Endodermal cell (in vitro differentiated cells): ENCODE results near the gene MPP4. TPM values are rescaled to one million over a fixed set of nuclear protein-coding genes. Genes with fewer than 3 reads are reported as not detected.

ENCODE experiments used
- DNase-seq: peaks from one replicate; pipeline ENCODE4 v3.0.0-alpha.2; 2017
- H3K27ac ChIP-seq: 2 replicates; pipeline ENCODE4 v1.5.1; 2013; ENCODE audit warnings: mild to moderate bottlenecking, low read depth, low read length, moderate library complexity
- H3K27me3 ChIP-seq: 2 replicates; pipeline ENCODE4 v1.6.1; 2013; ENCODE audit warnings: mild to moderate bottlenecking, low read length, moderate library complexity; ENCODE audit not compliant: insufficient read depth, control insufficient read depth, poor library complexity, severe bottlenecking
- H3K36me3 ChIP-seq: 2 replicates; pipeline ENCODE4 v1.7.0; 2013; ENCODE audit warnings: mild to moderate bottlenecking, low read length, moderate library complexity; ENCODE audit not compliant: control insufficient read depth, insufficient read depth
- H3K4me1 ChIP-seq: one replicate; pipeline ENCODE4 v1.7.0; 2013; ENCODE audit warnings: low read length; ENCODE audit not compliant: control insufficient read depth, insufficient read depth
- H3K4me3 ChIP-seq: 2 replicates; pipeline ENCODE4 v1.5.1; 2013; ENCODE audit warnings: mild to moderate bottlenecking, low read length, moderate library complexity
- H3K9ac ChIP-seq: 2 replicates; pipeline ENCODE4 v1.6.1; 2013; ENCODE audit warnings: mild to moderate bottlenecking, low read length, moderate library complexity; ENCODE audit not compliant: poor library complexity, severe bottlenecking; ENCODE audit errors: extremely low read depth
- H3K9me3 ChIP-seq: 2 replicates; pipeline ENCODE4 v1.6.1; 2013; ENCODE audit warnings: mild to moderate bottlenecking, low read length, moderate library complexity; ENCODE audit not compliant: control insufficient read depth
- H3K27ac Mint-ChIP-seq: 2 replicates; pipeline ENCODE4 v1.8.0; 2020; ENCODE audit warnings: mixed read lengths
- H3K27me3 Mint-ChIP-seq: 2 replicates; pipeline ENCODE4 v1.8.0; 2021; ENCODE audit warnings: mild to moderate bottlenecking, mixed read lengths; ENCODE audit not compliant: insufficient read depth
- H3K36me3 Mint-ChIP-seq: 2 replicates; pipeline ENCODE4 v1.8.0; 2020; ENCODE audit warnings: low read depth, mixed read lengths
- H3K4me1 Mint-ChIP-seq: 2 replicates; pipeline ENCODE4 v1.8.0; 2020; ENCODE audit warnings: mixed read lengths
- H3K4me3 Mint-ChIP-seq: 2 replicates; pipeline ENCODE4 v1.8.0; 2020; ENCODE audit warnings: mild to moderate bottlenecking, moderate library complexity, mixed read lengths
- H3K9me3 Mint-ChIP-seq: 2 replicates; pipeline ENCODE4 v1.8.0; 2020; ENCODE audit warnings: mild to moderate bottlenecking, mixed read lengths
- WGBS, 2 experiments: methylation state at CpG; one replicate each; pipeline versions ENCODE4 v1.1.5 to v1.1.7; 2013; ENCODE audit warnings: missing lambda C conversion rate in 2 of 2, mixed read lengths in 1 of 2; ENCODE audit not compliant: insufficient coverage in 1 of 2, insufficient read length in 1 of 2; 5-methylcytosine and 5-hydroxymethylcytosine counted together
- total RNA-seq, 2 donors: library from RNA; stranded (reverse); fragmentation: NEBNext Ultra II Directional in 1 of 2; extraction: Animal tissue kit (Norgen Biotek cat#: 25700) in 1 of 2; gene quantifications; 2 replicates in 1 of 2; 3 replicates in 1 of 2; pipeline ENCODE4 v1.2.1, GENCODE V29; 2021
- TF ChIP-seq, protein P1 (sequence below): fragments of 200-600 bp; sonication (generic); conservative IDR thresholded peaks from 2 replicates; pipeline ENCODE4 v1.5.0; 2021; ENCODE audit warnings: antibody characterized with exemption, mild to moderate bottlenecking

Gene MPP4
- total RNA-seq, 2 donors from 2014 or later: 0.18 TPM; not detected in 1

DNA sequence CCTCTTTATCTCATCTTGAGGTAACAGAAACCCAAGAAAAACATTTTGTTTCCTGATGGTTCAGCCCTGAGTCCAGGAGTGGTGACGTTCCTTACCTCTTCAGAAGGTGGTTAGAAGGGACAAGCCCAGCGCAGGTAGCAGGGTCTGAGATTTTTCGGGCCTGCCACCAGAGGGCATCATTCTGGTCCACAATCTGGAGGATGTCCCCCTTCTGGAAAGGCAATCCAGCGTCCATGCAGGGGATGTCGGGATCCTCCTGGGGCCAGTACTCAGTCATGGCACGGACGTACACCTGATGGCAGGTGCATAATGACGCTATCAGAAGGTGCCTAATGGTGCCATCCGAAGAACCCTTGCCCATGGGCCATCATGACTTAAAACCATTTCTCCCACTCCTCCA, 17.7 kb downstream of the MPP4 start:
- Histone ChIP-seq H3K4me1 (no peaks in the 10 kb centered on the region), H3K27me3 (no peaks in the 10 kb centered on the region), H3K9ac (no peak overlapping the region), H3K27ac (no peak overlapping the region), H3K4me3 (no peak overlapping the region), H3K36me3 (no peaks in the 10 kb centered on the region), H3K9me3 (no peaks in the 10 kb centered on the region)
- 35 to 56% methylated on average over 6 to 9 of the region's 9 CpGs for WGBS, 2 experiments
- H3K27ac Mint-ChIP-seq: no peak overlapping the region
- no peaks in the 10 kb centered on the region for H3K4me1 Mint-ChIP-seq
- no peak overlapping the region for H3K4me3 Mint-ChIP-seq
- TF ChIP-seq, protein P1, sequence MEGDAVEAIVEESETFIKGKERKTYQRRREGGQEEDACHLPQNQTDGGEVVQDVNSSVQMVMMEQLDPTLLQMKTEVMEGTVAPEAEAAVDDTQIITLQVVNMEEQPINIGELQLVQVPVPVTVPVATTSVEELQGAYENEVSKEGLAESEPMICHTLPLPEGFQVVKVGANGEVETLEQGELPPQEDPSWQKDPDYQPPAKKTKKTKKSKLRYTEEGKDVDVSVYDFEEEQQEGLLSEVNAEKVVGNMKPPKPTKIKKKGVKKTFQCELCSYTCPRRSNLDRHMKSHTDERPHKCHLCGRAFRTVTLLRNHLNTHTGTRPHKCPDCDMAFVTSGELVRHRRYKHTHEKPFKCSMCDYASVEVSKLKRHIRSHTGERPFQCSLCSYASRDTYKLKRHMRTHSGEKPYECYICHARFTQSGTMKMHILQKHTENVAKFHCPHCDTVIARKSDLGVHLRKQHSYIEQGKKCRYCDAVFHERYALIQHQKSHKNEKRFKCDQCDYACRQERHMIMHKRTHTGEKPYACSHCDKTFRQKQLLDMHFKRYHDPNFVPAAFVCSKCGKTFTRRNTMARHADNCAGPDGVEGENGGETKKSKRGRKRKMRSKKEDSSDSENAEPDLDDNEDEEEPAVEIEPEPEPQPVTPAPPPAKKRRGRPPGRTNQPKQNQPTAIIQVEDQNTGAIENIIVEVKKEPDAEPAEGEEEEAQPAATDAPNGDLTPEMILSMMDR: peak; percentile 90
- DNase-seq: peak; percentile 90
- H3K36me3 Mint-ChIP-seq: no peaks in the 10 kb centered on the region
- no peaks in the 10 kb centered on the region for H3K27me3 Mint-ChIP-seq
- no peaks in the 10 kb centered on the region for H3K9me3 Mint-ChIP-seq

DNA sequence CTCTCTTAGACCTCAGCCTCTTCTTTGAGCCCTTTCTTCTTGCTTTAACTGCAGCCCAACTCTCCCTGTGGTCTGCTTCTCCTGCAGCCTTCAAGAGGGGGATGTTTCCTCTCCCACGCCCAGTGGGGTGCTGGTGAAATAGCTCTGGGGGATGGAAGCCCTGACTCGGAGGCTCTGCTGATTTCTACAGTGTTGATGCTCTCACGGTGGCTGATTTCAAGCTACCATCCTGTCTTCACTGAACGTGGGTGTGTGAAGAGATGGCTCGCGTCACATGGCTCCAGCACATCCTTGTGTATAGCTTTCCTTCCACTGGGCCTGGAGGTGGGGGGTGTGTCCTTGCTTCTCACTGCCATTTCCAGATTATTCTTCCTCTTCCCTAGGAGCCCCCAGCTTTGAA, 20.0 kb downstream of the MPP4 start:
- Histone ChIP-seq H3K4me1 (no peaks in the 10 kb centered on the region), H3K9me3 (no peaks in the 10 kb centered on the region), H3K27ac (no peak overlapping the region), H3K4me3 (no peak overlapping the region), H3K27me3 (no peaks in the 10 kb centered on the region), H3K36me3 (no peaks in the 10 kb centered on the region), H3K9ac (no peak overlapping the region)
- no peak overlapping the region for H3K4me3 Mint-ChIP-seq
- H3K36me3 Mint-ChIP-seq: no peaks in the 10 kb centered on the region
- DNase-seq: no peak
- TF ChIP-seq, protein P1: no peak
- H3K27me3 Mint-ChIP-seq: no peaks in the 10 kb centered on the region
- WGBS, 2 experiments: 51 to 88% methylated on average over 3 to 6 of the region's 6 CpGs
- H3K27ac Mint-ChIP-seq: no peak overlapping the region
- H3K9me3 Mint-ChIP-seq: no peaks in the 10 kb centered on the region
- H3K4me1 Mint-ChIP-seq: peaks cover 6% of the 10 kb centered on the region

DNA sequence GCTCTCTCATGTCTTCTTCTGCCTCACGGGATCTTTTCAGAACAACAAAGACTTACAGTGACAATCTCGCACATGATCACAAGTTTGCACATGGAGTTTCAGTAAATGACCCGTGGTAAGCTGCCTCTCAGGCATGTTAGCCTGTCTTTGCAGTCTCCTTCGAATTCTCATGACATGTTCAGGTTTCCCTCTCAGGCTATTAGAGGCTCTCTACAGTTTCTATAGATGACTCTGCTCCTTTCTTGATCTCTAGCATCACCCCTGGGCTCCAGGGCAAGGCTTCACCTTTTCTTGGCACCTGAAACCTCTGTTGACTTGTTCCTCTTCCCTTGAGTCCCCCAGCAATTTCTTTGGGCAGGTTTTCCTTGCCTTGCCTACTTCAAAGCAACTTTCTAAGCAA, 23.0 kb downstream of the MPP4 start:
- peaks cover 6% of the 10 kb centered on the region for H3K4me1 Mint-ChIP-seq
- no peak overlapping the region for H3K27ac ChIP-seq
- no peak overlapping the region for H3K4me3 Mint-ChIP-seq
- no peak overlapping the region for H3K27ac Mint-ChIP-seq
- H3K9ac ChIP-seq: no peak overlapping the region
- peaks cover 8% of the 10 kb centered on the region for H3K9me3 Mint-ChIP-seq
- H3K36me3 ChIP-seq: no peaks in the 10 kb centered on the region
- TF ChIP-seq, protein P1: no peak
- H3K27me3 ChIP-seq: no peaks in the 10 kb centered on the region
- no peaks in the 10 kb centered on the region for H3K27me3 Mint-ChIP-seq
- no peak for DNase-seq
- H3K9me3 ChIP-seq: no peaks in the 10 kb centered on the region
- no peaks in the 10 kb centered on the region for H3K4me1 ChIP-seq
- 90 to 94% methylated on average over 4 of the region's 4 CpGs for WGBS, 2 experiments
- no peaks in the 10 kb centered on the region for H3K36me3 Mint-ChIP-seq
- no peak overlapping the region for H3K4me3 ChIP-seq
